ENCODE results near the gene FARP1.

Gene FARP1

GRCh38 chr13:98189841-98190505, 47.1 kb downstream of the FARP1 start:
- H3K27me3 ChIP-seq (ENCODE audit: insufficient read depth, low read length), result no peaks in the 10 kb centered on the region
- H3K4me1 ChIP-seq (ENCODE audit: control insufficient read depth, insufficient read depth, low read length, unreplicated experiment), result peaks cover 3% of the 10 kb centered on the region
- no peaks in the 10 kb centered on the region for H3K36me3 ChIP-seq (ENCODE audit: insufficient read depth, low read length)
- peaks cover 8% of the 10 kb centered on the region for H3K79me2 ChIP-seq (ENCODE audit: control insufficient read depth, insufficient read depth, low read length, unreplicated experiment)
- H3K4me3 ChIP-seq (ENCODE audit: low read depth, low read length), result no peak overlapping the region
- no peak overlapping the region for H2AFZ ChIP-seq (ENCODE audit: low read length, unreplicated experiment)
- no peak overlapping the region for H3K27ac ChIP-seq (ENCODE audit: low read depth, low read length)

GRCh38 chr13:98190889-98191444, 48.1 kb downstream of the FARP1 start:
- Histone ChIP-seq H3K36me3 (ENCODE audit: insufficient read depth, low read length) (no peaks in the 10 kb centered on the region), H3K4me1 (ENCODE audit: control insufficient read depth, insufficient read depth, low read length, unreplicated experiment) (peaks cover 3% of the 10 kb centered on the region), H3K79me2 (ENCODE audit: control insufficient read depth, insufficient read depth, low read length, unreplicated experiment) (peaks cover 8% of the 10 kb centered on the region), H3K27ac (ENCODE audit: low read depth, low read length) (no peak overlapping the region), H2AFZ (ENCODE audit: low read length, unreplicated experiment) (no peak overlapping the region), H3K27me3 (ENCODE audit: insufficient read depth, low read length) (no peaks in the 10 kb centered on the region), H3K4me3 (ENCODE audit: low read depth, low read length) (no peak overlapping the region)

- Histone ChIP-seq H3K27ac (ENCODE audit: low read depth, low read length) (no peak overlapping the region), H3K4me1 (ENCODE audit: control insufficient read depth, insufficient read depth, low read length, unreplicated experiment) (peaks cover 3% of the 10 kb centered on the region), H3K27me3 (ENCODE audit: insufficient read depth, low read length) (no peaks in the 10 kb centered on the region), H3K79me2 (ENCODE audit: control insufficient read depth, insufficient read depth, low read length, unreplicated experiment) (peaks cover 8% of the 10 kb centered on the region), H2AFZ (ENCODE audit: low read length, unreplicated experiment) (no peak overlapping the region), H3K4me3 (ENCODE audit: low read depth, low read length) (no peak overlapping the region), H3K36me3 (ENCODE audit: insufficient read depth, low read length) (no peaks in the 10 kb centered on the region)
Measured at GRCh38 chr13:98192008-98192407, 49.1 kb downstream of the FARP1 start.

GRCh38 chr13:98195054-98195791, 52.3 kb downstream of the FARP1 start:
- Histone ChIP-seq H3K36me3 (ENCODE audit: insufficient read depth, low read length) (no peaks in the 10 kb centered on the region), H3K27ac (ENCODE audit: low read depth, low read length) (no peak overlapping the region), H3K4me1 (ENCODE audit: control insufficient read depth, insufficient read depth, low read length, unreplicated experiment) (peaks cover under 1% of the 10 kb centered on the region), H3K27me3 (ENCODE audit: insufficient read depth, low read length) (no peaks in the 10 kb centered on the region), H3K79me2 (ENCODE audit: control insufficient read depth, insufficient read depth, low read length, unreplicated experiment) (peaks cover 3% of the 10 kb centered on the region), H2AFZ (ENCODE audit: low read length, unreplicated experiment) (no peak overlapping the region), H3K4me3 (ENCODE audit: low read depth, low read length) (no peak overlapping the region)

GRCh38 chr13:98198683-98199082, 55.8 kb downstream of the FARP1 start:
- Histone ChIP-seq H3K27me3 (ENCODE audit: insufficient read depth, low read length) (no peaks in the 10 kb centered on the region), H3K36me3 (ENCODE audit: insufficient read depth, low read length) (no peaks in the 10 kb centered on the region), H3K4me1 (ENCODE audit: control insufficient read depth, insufficient read depth, low read length, unreplicated experiment) (no peaks in the 10 kb centered on the region), H3K4me3 (ENCODE audit: low read depth, low read length) (no peak overlapping the region), H3K27ac (ENCODE audit: low read depth, low read length) (no peak overlapping the region), H3K79me2 (ENCODE audit: control insufficient read depth, insufficient read depth, low read length, unreplicated experiment) (no peaks in the 10 kb centered on the region), H2AFZ (ENCODE audit: low read length, unreplicated experiment) (no peak overlapping the region)

GRCh38 chr13:98199480-98199879, 56.6 kb downstream of the FARP1 start:
- Histone ChIP-seq H3K79me2 (ENCODE audit: control insufficient read depth, insufficient read depth, low read length, unreplicated experiment) (no peaks in the 10 kb centered on the region), H3K4me3 (ENCODE audit: low read depth, low read length) (no peak overlapping the region)

GRCh38 chr13:98200211-98200878, 57.5 kb downstream of the FARP1 start:
- H3K36me3 ChIP-seq (ENCODE audit: insufficient read depth, low read length), result no peaks in the 10 kb centered on the region
- no peak overlapping the region for H3K4me3 ChIP-seq (ENCODE audit: low read depth, low read length)
- H3K27ac ChIP-seq (ENCODE audit: low read depth, low read length), result no peak overlapping the region

More at GRCh38 chr13:98199480-98199879, 56.6 kb downstream of the FARP1 start:
- no peaks in the 10 kb centered on the region for H3K27me3 ChIP-seq (ENCODE audit: insufficient read depth, low read length)
- H3K27ac ChIP-seq (ENCODE audit: low read depth, low read length), result no peak overlapping the region
- no peaks in the 10 kb centered on the region for H3K36me3 ChIP-seq (ENCODE audit: insufficient read depth, low read length)
- H3K4me1 ChIP-seq (ENCODE audit: control insufficient read depth, insufficient read depth, low read length, unreplicated experiment), result no peaks in the 10 kb centered on the region
- H2AFZ ChIP-seq (ENCODE audit: low read length, unreplicated experiment), result no peak overlapping the region

GRCh38 chr13:98201189-98201588, 58.3 kb downstream of the FARP1 start:
- H3K4me1 ChIP-seq (ENCODE audit: control insufficient read depth, insufficient read depth, low read length, unreplicated experiment), result no peaks in the 10 kb centered on the region
- no peak overlapping the region for H2AFZ ChIP-seq (ENCODE audit: low read length, unreplicated experiment)
- H3K27ac ChIP-seq (ENCODE audit: low read depth, low read length), result no peak overlapping the region
- H3K79me2 ChIP-seq (ENCODE audit: control insufficient read depth, insufficient read depth, low read length, unreplicated experiment), result no peaks in the 10 kb centered on the region
- H3K4me3 ChIP-seq (ENCODE audit: low read depth, low read length), result no peak overlapping the region
- H3K27me3 ChIP-seq (ENCODE audit: insufficient read depth, low read length), result no peaks in the 10 kb centered on the region
- H3K36me3 ChIP-seq (ENCODE audit: insufficient read depth, low read length), result no peaks in the 10 kb centered on the region

More at GRCh38 chr13:98200211-98200878, 57.5 kb downstream of the FARP1 start:
- Histone ChIP-seq H3K4me1 (ENCODE audit: control insufficient read depth, insufficient read depth, low read length, unreplicated experiment) (no peaks in the 10 kb centered on the region), H3K27me3 (ENCODE audit: insufficient read depth, low read length) (no peaks in the 10 kb centered on the region), H2AFZ (ENCODE audit: low read length, unreplicated experiment) (no peak overlapping the region), H3K79me2 (ENCODE audit: control insufficient read depth, insufficient read depth, low read length, unreplicated experiment) (no peaks in the 10 kb centered on the region)

- Histone ChIP-seq H3K79me2 (ENCODE audit: control insufficient read depth, insufficient read depth, low read length, unreplicated experiment) (no peaks in the 10 kb centered on the region), H3K27ac (ENCODE audit: low read depth, low read length) (no peak overlapping the region)
Measured at GRCh38 chr13:98201984-98202383, 59.1 kb downstream of the FARP1 start.

GRCh38 chr13:98203646-98204326, 60.9 kb downstream of the FARP1 start:
- Histone ChIP-seq H3K27ac (ENCODE audit: low read depth, low read length) (no peak overlapping the region), H3K36me3 (ENCODE audit: insufficient read depth, low read length) (no peaks in the 10 kb centered on the region), H2AFZ (ENCODE audit: low read length, unreplicated experiment) (no peak overlapping the region), H3K27me3 (ENCODE audit: insufficient read depth, low read length) (no peaks in the 10 kb centered on the region), H3K4me3 (ENCODE audit: low read depth, low read length) (no peak overlapping the region), H3K79me2 (ENCODE audit: control insufficient read depth, insufficient read depth, low read length, unreplicated experiment) (no peaks in the 10 kb centered on the region), H3K4me1 (ENCODE audit: control insufficient read depth, insufficient read depth, low read length, unreplicated experiment) (no peaks in the 10 kb centered on the region)

More at GRCh38 chr13:98201984-98202383, 59.1 kb downstream of the FARP1 start:
- Histone ChIP-seq H3K4me1 (ENCODE audit: control insufficient read depth, insufficient read depth, low read length, unreplicated experiment) (no peaks in the 10 kb centered on the region), H2AFZ (ENCODE audit: low read length, unreplicated experiment) (no peak overlapping the region), H3K27me3 (ENCODE audit: insufficient read depth, low read length) (no peaks in the 10 kb centered on the region), H3K4me3 (ENCODE audit: low read depth, low read length) (no peak overlapping the region), H3K36me3 (ENCODE audit: insufficient read depth, low read length) (no peaks in the 10 kb centered on the region)

Measured in ACC112 (cell line).